HUES48 (cell line): Measurements from ENCODE around the gene WDFY4.

Experiments
- H3K27ac ChIP-seq: one replicate; pipeline ENCODE4 v1.7.0; 2013; ENCODE audit warnings: low read depth, low read length, inconsistent platforms
- H3K27me3 ChIP-seq: 2 replicates; pipeline ENCODE4 v1.6.1; 2013; ENCODE audit warnings: mild to moderate bottlenecking, low read length; ENCODE audit not compliant: control insufficient read depth, insufficient read depth
- H3K36me3 ChIP-seq: 2 replicates; pipeline ENCODE4 v1.6.1; 2013; ENCODE audit warnings: low read length; ENCODE audit not compliant: control insufficient read depth, insufficient read depth
- H3K4me1 ChIP-seq: 2 replicates; pipeline ENCODE4 v1.6.1; 2013; ENCODE audit warnings: mild to moderate bottlenecking, low read length; ENCODE audit not compliant: control insufficient read depth, insufficient read depth
- H3K4me3 ChIP-seq: 2 replicates; pipeline ENCODE4 v1.5.1; 2013; ENCODE audit warnings: mild to moderate bottlenecking, low read depth, low read length
- H3K9ac ChIP-seq: 2 replicates; pipeline ENCODE4 v1.6.1; 2013; ENCODE audit warnings: mild to moderate bottlenecking, low read depth, low read length, moderate library complexity
- H3K9me3 ChIP-seq: 2 replicates; pipeline ENCODE4 v1.6.1; 2013; ENCODE audit warnings: low read length; ENCODE audit not compliant: control insufficient read depth, insufficient read depth

The WDFY4 gene

GRCh38 chr10:48776005-48776522, 91.4 kb downstream of the WDFY4 start:
- no peaks in the 10 kb centered on the region for H3K36me3 ChIP-seq

GRCh38 chr10:48776528-48776927, 91.9 kb downstream of the WDFY4 start:
- Histone ChIP-seq H3K36me3 (no peaks in the 10 kb centered on the region), H3K27me3 (no peaks in the 10 kb centered on the region), H3K9ac (no peak overlapping the region)

More at GRCh38 chr10:48776005-48776522, 91.4 kb downstream of the WDFY4 start:
- Histone ChIP-seq H3K4me3 (no peak overlapping the region), H3K4me1 (no peaks in the 10 kb centered on the region), H3K27ac (no peak overlapping the region), H3K9me3 (no peaks in the 10 kb centered on the region), H3K9ac (no peak overlapping the region), H3K27me3 (no peaks in the 10 kb centered on the region)

GRCh38 chr10:48777110-48777509, 92.4 kb downstream of the WDFY4 start:
- Histone ChIP-seq H3K27ac (no peak overlapping the region), H3K27me3 (no peaks in the 10 kb centered on the region), H3K9ac (no peak overlapping the region), H3K4me1 (no peaks in the 10 kb centered on the region), H3K9me3 (no peaks in the 10 kb centered on the region), H3K4me3 (no peak overlapping the region), H3K36me3 (no peaks in the 10 kb centered on the region)

More at GRCh38 chr10:48776528-48776927, 91.9 kb downstream of the WDFY4 start:
- Histone ChIP-seq H3K4me1 (no peaks in the 10 kb centered on the region), H3K4me3 (no peak overlapping the region), H3K9me3 (no peaks in the 10 kb centered on the region), H3K27ac (no peak overlapping the region)

DNA sequence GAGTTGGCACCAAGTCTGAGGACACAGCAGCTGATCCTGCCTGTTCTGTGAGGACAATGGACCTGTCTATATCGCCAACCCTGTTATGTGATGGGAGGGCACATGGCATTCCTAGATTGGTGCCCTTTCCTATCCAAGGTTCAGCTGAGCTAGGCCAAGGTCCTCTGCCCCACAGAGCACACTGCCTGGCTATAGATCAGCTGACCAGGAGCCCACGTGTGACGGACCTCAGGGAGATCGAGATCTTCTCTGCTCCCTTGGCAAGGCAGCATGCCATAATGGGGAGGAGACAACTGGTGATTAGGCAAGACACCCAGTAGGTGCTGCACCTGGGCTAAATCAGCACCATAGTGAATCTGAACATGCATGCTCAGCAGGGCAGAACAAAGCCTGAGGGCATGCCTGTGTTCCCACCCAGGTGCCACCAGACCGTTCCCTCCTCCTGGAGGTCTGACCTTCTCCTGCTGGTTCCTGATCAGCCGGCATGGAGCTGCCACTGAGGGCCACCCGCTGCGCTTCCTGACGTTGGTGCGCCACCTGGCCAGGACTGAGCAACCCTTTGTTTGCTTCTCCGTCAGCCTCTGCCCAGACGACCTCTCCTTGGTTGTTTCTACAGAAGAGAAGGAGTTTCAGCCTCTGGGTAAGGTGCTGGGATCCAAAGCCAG, 93.7 kb downstream of the WDFY4 start:
- Histone ChIP-seq H3K4me3 (no peak overlapping the region), H3K9me3 (no peaks in the 10 kb centered on the region), H3K9ac (no peak overlapping the region), H3K36me3 (no peaks in the 10 kb centered on the region), H3K27ac (no peak overlapping the region), H3K4me1 (no peaks in the 10 kb centered on the region), H3K27me3 (no peaks in the 10 kb centered on the region)

- Histone ChIP-seq H3K4me1 (no peaks in the 10 kb centered on the region), H3K27ac (no peak overlapping the region), H3K9me3 (no peaks in the 10 kb centered on the region), H3K27me3 (no peaks in the 10 kb centered on the region), H3K4me3 (no peak overlapping the region), H3K36me3 (no peaks in the 10 kb centered on the region), H3K9ac (no peak overlapping the region)
These were observed 94.4 kb downstream of the WDFY4 start for GRCh38 chr10:48779077-48779476.

- no peak overlapping the region for H3K4me3 ChIP-seq
- no peaks in the 10 kb centered on the region for H3K9me3 ChIP-seq
- H3K27me3 ChIP-seq = no peaks in the 10 kb centered on the region
- H3K4me1 ChIP-seq = no peaks in the 10 kb centered on the region
- H3K9ac ChIP-seq = no peak overlapping the region
- no peaks in the 10 kb centered on the region for H3K36me3 ChIP-seq
- no peak overlapping the region for H3K27ac ChIP-seq
These were observed 95.0 kb downstream of the WDFY4 start for GRCh38 chr10:48779546-48780152.

DNA sequence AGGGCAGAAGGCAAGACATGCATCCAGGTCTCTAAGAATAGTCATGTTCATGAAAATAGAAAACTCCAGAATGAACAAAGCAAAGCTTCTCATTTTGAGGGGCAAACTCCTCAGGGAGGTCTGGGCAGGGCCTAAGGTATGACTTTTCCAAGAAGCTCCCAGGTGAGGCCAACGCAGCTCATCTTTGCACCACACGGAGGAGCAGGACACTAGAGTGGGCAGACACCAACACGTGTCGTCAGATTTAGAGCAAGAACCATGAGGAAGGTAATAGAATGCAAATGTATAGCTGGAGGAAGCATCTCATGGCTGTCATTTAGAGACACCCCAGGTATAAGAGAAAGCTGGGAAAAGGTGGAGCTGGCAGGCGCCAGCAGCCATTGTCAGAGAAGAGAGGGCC, 95.7 kb downstream of the WDFY4 start:
- no peak overlapping the region for H3K27ac ChIP-seq
- H3K4me3 ChIP-seq = no peak overlapping the region
- H3K36me3 ChIP-seq = no peaks in the 10 kb centered on the region
- no peaks in the 10 kb centered on the region for H3K9me3 ChIP-seq
- H3K9ac ChIP-seq = no peak overlapping the region
- H3K27me3 ChIP-seq = no peaks in the 10 kb centered on the region
- no peaks in the 10 kb centered on the region for H3K4me1 ChIP-seq

DNA sequence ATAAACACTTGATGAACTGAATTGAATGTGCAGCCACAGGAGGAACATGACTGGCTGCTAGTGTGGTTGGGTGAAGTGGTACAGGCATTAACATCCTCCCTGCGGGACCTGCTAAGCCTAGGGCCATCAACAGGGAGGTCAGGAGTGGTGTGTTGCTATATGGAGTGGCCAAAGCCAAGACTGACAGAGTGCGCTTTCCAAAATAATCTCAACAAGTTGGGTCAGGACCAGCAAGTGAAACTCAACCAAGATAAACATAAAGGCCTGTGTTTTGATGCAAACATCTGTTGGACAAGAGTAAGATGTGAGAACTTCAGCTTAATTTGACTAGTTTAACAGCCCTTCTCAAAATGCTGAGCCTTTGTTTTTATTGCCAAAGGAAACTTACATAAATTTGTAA, 97.7 kb downstream of the WDFY4 start:
- Histone ChIP-seq H3K9me3 (no peaks in the 10 kb centered on the region), H3K27ac (no peak overlapping the region), H3K4me1 (no peaks in the 10 kb centered on the region), H3K9ac (no peak overlapping the region), H3K4me3 (no peak overlapping the region), H3K27me3 (no peaks in the 10 kb centered on the region), H3K36me3 (no peaks in the 10 kb centered on the region)

- H3K9ac ChIP-seq = no peak overlapping the region
These were observed 99.4 kb downstream of the WDFY4 start for GRCh38 chr10:48784031-48784430.

DNA sequence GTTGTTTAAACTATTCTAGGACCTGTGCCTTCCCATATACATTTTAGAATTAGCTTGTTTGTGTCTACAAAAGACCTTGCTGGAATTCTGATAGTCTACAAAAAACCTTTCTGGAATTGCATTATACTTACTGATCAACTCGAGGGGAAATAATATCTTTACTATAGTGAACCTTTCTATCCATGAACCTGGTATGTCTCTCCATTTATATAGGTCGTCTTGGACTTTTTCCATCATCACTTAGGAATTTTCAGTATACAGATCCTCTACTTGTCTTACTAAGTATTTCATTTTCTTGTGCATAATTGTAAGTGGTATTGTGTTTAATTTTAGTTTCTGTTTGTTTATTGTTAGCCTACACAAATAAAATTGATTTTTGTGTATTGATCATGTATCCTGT, 101.1 kb downstream of the WDFY4 start:
- Histone ChIP-seq H3K9ac (no peak overlapping the region), H3K4me3 (no peak overlapping the region), H3K27me3 (no peaks in the 10 kb centered on the region), H3K36me3 (no peaks in the 10 kb centered on the region), H3K4me1 (no peaks in the 10 kb centered on the region), H3K9me3 (no peaks in the 10 kb centered on the region), H3K27ac (no peak overlapping the region)

More at GRCh38 chr10:48784031-48784430, 99.4 kb downstream of the WDFY4 start:
- Histone ChIP-seq H3K36me3 (no peaks in the 10 kb centered on the region), H3K27ac (no peak overlapping the region), H3K4me1 (no peaks in the 10 kb centered on the region), H3K27me3 (no peaks in the 10 kb centered on the region), H3K4me3 (no peak overlapping the region), H3K9me3 (no peaks in the 10 kb centered on the region)

DNA sequence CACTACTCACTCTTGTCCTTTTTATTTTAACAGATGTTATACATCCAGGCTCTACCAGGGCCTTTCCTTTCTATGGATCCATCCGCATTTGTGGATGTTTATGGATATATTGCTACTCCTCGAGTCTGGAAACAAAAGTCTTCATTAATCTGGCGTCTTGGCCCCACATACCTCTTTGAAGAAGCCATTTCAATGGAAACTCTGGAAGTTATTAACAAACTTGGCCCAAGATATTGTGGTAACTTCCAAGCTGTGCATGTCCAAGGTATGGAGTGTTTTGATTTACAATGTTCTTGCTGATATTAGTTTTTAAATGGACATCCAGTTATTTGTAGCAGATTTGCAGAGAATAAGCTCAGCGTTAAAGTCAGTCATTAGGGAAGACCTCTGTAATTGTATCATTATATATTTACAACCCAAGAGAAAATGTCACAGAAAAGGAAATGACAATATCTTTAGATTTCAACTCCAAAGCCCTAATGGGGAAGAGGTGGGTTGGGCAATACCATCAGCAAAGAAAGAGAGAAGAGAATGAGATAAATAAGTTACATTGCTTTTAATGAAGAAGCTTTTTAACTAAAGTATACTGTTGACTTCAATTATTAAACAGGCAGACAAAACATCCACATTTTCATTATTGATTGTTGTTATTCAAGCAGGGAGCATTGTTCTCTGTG, 102.1 kb downstream of the WDFY4 start:
- no peaks in the 10 kb centered on the region for H3K9me3 ChIP-seq
- H3K4me1 ChIP-seq = no peaks in the 10 kb centered on the region
- no peaks in the 10 kb centered on the region for H3K36me3 ChIP-seq
- no peak overlapping the region for H3K4me3 ChIP-seq
- no peak overlapping the region for H3K9ac ChIP-seq
- H3K27ac ChIP-seq = no peak overlapping the region
- H3K27me3 ChIP-seq = no peaks in the 10 kb centered on the region
